ENCODE measurements around the gene CEACAM16.
"Not testable (repeated sequence)": the region's sequence is repeated elsewhere in the genome, so short reads cannot be mapped to it uniquely, and the experiment has no call there.

CEACAM16 gene

DNA sequence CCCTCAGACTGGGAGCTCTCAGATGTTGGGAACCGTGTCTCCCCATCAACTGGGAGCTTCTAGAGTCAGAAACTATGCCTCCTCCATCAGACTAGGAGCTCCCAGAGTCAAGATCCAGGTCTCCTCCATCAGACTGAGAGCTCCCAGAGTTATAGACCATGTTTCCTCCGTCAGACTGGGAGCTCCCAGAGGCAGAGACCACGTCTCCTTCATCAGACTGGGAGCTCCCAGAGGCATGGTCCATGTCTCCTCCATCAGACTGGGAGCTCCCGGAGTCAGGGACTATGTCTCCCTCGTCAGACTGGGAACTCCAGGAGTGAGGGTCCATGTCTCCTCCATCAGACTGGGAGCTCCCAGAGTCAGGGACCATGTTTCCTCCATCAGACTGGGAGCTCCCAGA is 10.0 kb downstream of the CEACAM16 start:
- no peak overlapping the region for H3K4me3 Mint-ChIP-seq
- peaks cover 8% of the 10 kb centered on the region for H3K27me3 Mint-ChIP-seq (ENCODE audit: low read depth, poor library complexity)
- no peak overlapping the region for H3K27ac Mint-ChIP-seq
- no peaks in the 10 kb centered on the region for H3K4me1 Mint-ChIP-seq
- peaks cover under 1% of the 10 kb centered on the region for H3K9me3 Mint-ChIP-seq
- no peaks in the 10 kb centered on the region for H3K36me3 Mint-ChIP-seq (ENCODE audit: low read depth)
- TF ChIP-seq, protein P1, sequence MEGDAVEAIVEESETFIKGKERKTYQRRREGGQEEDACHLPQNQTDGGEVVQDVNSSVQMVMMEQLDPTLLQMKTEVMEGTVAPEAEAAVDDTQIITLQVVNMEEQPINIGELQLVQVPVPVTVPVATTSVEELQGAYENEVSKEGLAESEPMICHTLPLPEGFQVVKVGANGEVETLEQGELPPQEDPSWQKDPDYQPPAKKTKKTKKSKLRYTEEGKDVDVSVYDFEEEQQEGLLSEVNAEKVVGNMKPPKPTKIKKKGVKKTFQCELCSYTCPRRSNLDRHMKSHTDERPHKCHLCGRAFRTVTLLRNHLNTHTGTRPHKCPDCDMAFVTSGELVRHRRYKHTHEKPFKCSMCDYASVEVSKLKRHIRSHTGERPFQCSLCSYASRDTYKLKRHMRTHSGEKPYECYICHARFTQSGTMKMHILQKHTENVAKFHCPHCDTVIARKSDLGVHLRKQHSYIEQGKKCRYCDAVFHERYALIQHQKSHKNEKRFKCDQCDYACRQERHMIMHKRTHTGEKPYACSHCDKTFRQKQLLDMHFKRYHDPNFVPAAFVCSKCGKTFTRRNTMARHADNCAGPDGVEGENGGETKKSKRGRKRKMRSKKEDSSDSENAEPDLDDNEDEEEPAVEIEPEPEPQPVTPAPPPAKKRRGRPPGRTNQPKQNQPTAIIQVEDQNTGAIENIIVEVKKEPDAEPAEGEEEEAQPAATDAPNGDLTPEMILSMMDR (IDR thresholded peaks at IDR 0.05): no peak
- DNase-seq: no peak

- H3K27ac Mint-ChIP-seq; DNase-seq; H3K4me3 Mint-ChIP-seq; H3K36me3 Mint-ChIP-seq (ENCODE audit: low read depth); H3K4me1 Mint-ChIP-seq; H3K9me3 Mint-ChIP-seq: not testable (repeated sequence)
- H3K27me3 Mint-ChIP-seq (ENCODE audit: low read depth, poor library complexity): peaks cover 13% of the 10 kb centered on the region
These were observed 10.7 kb downstream of the CEACAM16 start for GRCh38 chr19:44709434-44710266.

GRCh38 chr19:44710483-44710882 is 11.5 kb downstream of the CEACAM16 start:
- TF ChIP-seq, protein P1 (IDR thresholded peaks at IDR 0.05): no peak
- H3K27me3 Mint-ChIP-seq (ENCODE audit: low read depth, poor library complexity): peaks cover 12% of the 10 kb centered on the region
- peak overlapping the region; percentile 65 for H3K27ac Mint-ChIP-seq
- H3K4me3 Mint-ChIP-seq: no peak overlapping the region
- H3K4me1 Mint-ChIP-seq: no peaks in the 10 kb centered on the region
- DNase-seq: no peak
- H3K36me3 Mint-ChIP-seq (ENCODE audit: low read depth): no peaks in the 10 kb centered on the region
- H3K9me3 Mint-ChIP-seq: peaks cover 16% of the 10 kb centered on the region

- H3K9me3 Mint-ChIP-seq: peaks cover 18% of the 10 kb centered on the region
- peaks cover 1% of the 10 kb centered on the region for H3K4me1 Mint-ChIP-seq
- TF ChIP-seq, protein P1 (IDR thresholded peaks at IDR 0.05): no peak
- peaks cover 5% of the 10 kb centered on the region for H3K27me3 Mint-ChIP-seq (ENCODE audit: low read depth, poor library complexity)
- H3K27ac Mint-ChIP-seq: no peak overlapping the region
- H3K4me3 Mint-ChIP-seq: no peak overlapping the region
- no peaks in the 10 kb centered on the region for H3K36me3 Mint-ChIP-seq (ENCODE audit: low read depth)
- no peak for DNase-seq
These were observed 14.0 kb downstream of the CEACAM16 start for GRCh38 chr19:44712864-44713515.

DNA sequence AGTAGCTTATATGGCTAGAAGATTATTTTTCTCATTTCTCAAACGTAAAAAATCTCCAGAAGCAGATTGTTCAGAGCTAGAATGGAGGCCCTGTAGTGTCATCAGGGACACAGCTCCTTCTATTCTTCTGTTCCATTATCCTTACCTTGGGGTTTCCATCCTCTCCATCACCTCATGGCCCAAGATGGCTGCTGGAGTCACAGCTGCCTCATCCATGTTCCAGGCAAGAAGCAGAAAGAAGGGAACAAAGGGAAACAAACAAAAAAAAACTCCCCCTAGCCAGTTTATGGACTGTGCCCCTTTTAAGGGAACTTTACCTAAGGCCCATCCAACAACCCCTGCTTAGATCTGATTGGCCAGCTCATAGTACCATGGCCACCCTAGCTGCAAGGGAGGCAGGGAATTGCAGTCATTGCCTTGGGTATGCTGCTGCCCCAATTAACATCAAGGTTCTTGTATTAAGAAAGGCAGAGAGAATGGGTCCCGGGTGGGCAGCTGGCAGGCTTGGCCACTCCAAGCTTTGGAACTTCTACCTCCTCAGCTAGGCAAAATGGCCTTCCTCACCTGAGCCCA is 15.7 kb downstream of the CEACAM16 start:
- Mint-ChIP-seq H3K36me3 (ENCODE audit: low read depth) (no peaks in the 10 kb centered on the region), H3K4me3 (no peak overlapping the region), H3K9me3 (peaks cover 18% of the 10 kb centered on the region)

DNA sequence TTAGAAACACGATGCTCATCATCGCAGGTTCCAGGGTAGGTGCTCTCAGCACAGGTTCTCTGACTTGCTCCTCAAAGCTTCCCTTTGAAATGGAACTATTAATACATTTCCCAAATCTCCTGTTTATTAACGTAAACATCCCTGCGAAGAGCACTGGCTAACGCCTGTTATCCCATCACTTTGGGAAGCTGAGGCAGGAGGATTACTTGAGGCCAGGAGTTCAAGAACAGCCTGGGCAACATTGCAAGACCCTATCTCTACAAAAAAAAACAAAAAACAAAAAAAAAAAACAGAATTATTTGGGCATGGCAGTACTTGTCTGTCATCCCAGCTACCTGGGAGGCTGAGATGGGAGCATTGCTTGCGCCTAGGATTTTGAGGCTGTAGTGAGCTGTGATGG is 18.7 kb downstream of the CEACAM16 start:
- TF ChIP-seq, protein P1 (IDR thresholded peaks at IDR 0.05): no peak
- Mint-ChIP-seq H3K27ac (no peak overlapping the region), H3K36me3 (ENCODE audit: low read depth) (no peaks in the 10 kb centered on the region), H3K27me3 (ENCODE audit: low read depth, poor library complexity) (peaks cover 9% of the 10 kb centered on the region), H3K4me1 (peaks cover 34% of the 10 kb centered on the region), H3K4me3 (no peak overlapping the region), H3K9me3 (peaks cover 18% of the 10 kb centered on the region)
- DNase-seq: no peak

More for the DNA sequence above, 15.7 kb downstream of the CEACAM16 start:
- Mint-ChIP-seq H3K27me3 (ENCODE audit: low read depth, poor library complexity) (peaks cover 9% of the 10 kb centered on the region), H3K27ac (no peak overlapping the region), H3K4me1 (peaks cover 17% of the 10 kb centered on the region)
- no peak for DNase-seq
- TF ChIP-seq, protein P1 (IDR thresholded peaks at IDR 0.05): no peak
